OCI-LY1 (cell line): ENCODE measurements around the gene IMMP2L.

ENCODE experiments used
- H2AFZ ChIP-seq: fragments of 200-600 bp; sonication (generic), shearing (Covaris generic); 2 replicates; pipeline ENCODE4 v1.6.0; 2014; ENCODE audit warnings: antibody characterized with exemption, mild to moderate bottlenecking, low read length
- H3F3A ChIP-seq: fragments of 200-600 bp; sonication (generic), shearing (Covaris generic); 2 replicates; pipeline ENCODE4 v1.6.0; 2014; ENCODE audit warnings: mild to moderate bottlenecking, antibody characterized with exemption, low read length, moderate library complexity; ENCODE audit not compliant: insufficient read depth
- H3K27ac ChIP-seq: fragments of 200-600 bp; sonication (generic); 2 replicates; pipeline ENCODE4 v1.5.1; 2014; ENCODE audit warnings: low read length, mixed run types, mild to moderate bottlenecking, low read depth; ENCODE audit not compliant: poor library complexity, severe bottlenecking
- H3K27me3 ChIP-seq: fragments of 200-600 bp; sonication (generic); 2 replicates; pipeline ENCODE4 v1.6.0; 2014; ENCODE audit warnings: antibody characterized with exemption, mild to moderate bottlenecking, low read length, moderate library complexity; ENCODE audit not compliant: insufficient read depth
- H3K36me3 ChIP-seq: fragments of 200-600 bp; sonication (generic); 2 replicates; pipeline ENCODE4 v1.6.1; 2014; ENCODE audit warnings: mild to moderate bottlenecking, antibody characterized with exemption, low read length, moderate library complexity, mixed read lengths; ENCODE audit not compliant: insufficient read depth
- H3K4me1 ChIP-seq: fragments of 200-600 bp; sonication (generic); 2 replicates; pipeline ENCODE4 v1.5.1; 2014; ENCODE audit warnings: mild to moderate bottlenecking, low read length, moderate library complexity; ENCODE audit not compliant: insufficient read depth, severe bottlenecking
- H3K4me2 ChIP-seq: fragments of 200-600 bp; sonication (generic), shearing (Covaris generic); 2 replicates; pipeline ENCODE4 v1.6.1; 2014; ENCODE audit warnings: low read length
- H3K4me3 ChIP-seq: fragments of 200-600 bp; sonication (generic); 2 replicates; pipeline ENCODE4 v1.5.1; 2014; ENCODE audit warnings: low read length, low read depth, mild to moderate bottlenecking, mixed read lengths; ENCODE audit not compliant: poor library complexity, severe bottlenecking
- H3K79me2 ChIP-seq: fragments of 200-600 bp; shearing (Covaris generic); 2 replicates; pipeline ENCODE4 v1.6.1; 2016; ENCODE audit warnings: mixed run types, low read length, mixed read lengths; ENCODE audit not compliant: insufficient read depth
- H3K9ac ChIP-seq: fragments of 200-600 bp; sonication (generic), shearing (Covaris generic); 2 replicates; pipeline ENCODE4 v1.6.1; 2014; ENCODE audit warnings: mild to moderate bottlenecking, low read length, mixed read lengths
- H3K9me2 ChIP-seq: fragments of 200-600 bp; sonication (generic), shearing (Covaris generic); 2 replicates; pipeline ENCODE4 v1.6.1; 2014; ENCODE audit warnings: low read depth, mild to moderate bottlenecking, low read length, mixed read lengths
- H3K9me3 ChIP-seq: fragments of 200-600 bp; shearing (Covaris generic); 2 replicates; pipeline ENCODE4 v1.6.1; 2014; ENCODE audit warnings: low read length, mixed read lengths
- H4K20me1 ChIP-seq: fragments of 200-600 bp; sonication (generic), shearing (Covaris generic); 2 replicates; pipeline ENCODE4 v1.6.0; 2016; ENCODE audit warnings: mild to moderate bottlenecking, low read length; ENCODE audit not compliant: insufficient read depth
- CTCF ChIP-seq: fragments of 200-600 bp; sonication (generic), shearing (Covaris generic); IDR thresholded peaks from 2 replicates; pipeline ENCODE4 v1.5.1; 2017; ENCODE audit warnings: mild to moderate bottlenecking, antibody characterized with exemption, low read length, moderate library complexity, mixed read lengths
- EZH2 ChIP-seq: fragments of 200-600 bp; sonication (generic), shearing (Covaris generic); IDR thresholded peaks from 2 replicates; pipeline ENCODE4 v1.8.0; 2017; ENCODE audit warnings: borderline replicate concordance, mixed run types, mild to moderate bottlenecking, antibody characterized with exemption, low read length, moderate library complexity, mixed read lengths

Gene IMMP2L

GRCh38 chr7:110760341-110760740 is 802.0 kb downstream of the IMMP2L start:
- H4K20me1 ChIP-seq: no peaks in the 10 kb centered on the region
- TF ChIP-seq CTCF: no peak
- no peak for TF ChIP-seq EZH2

GRCh38 chr7:110759069-110759468 is 803.2 kb downstream of the IMMP2L start:
- Histone ChIP-seq H3K27ac (no peak overlapping the region), H3K4me2 (no peak overlapping the region), H3K79me2 (no peaks in the 10 kb centered on the region)

More at GRCh38 chr7:110760341-110760740, 802.0 kb downstream of the IMMP2L start:
- Histone ChIP-seq H3K9me3 (no peaks in the 10 kb centered on the region), H3F3A (no peaks in the 10 kb centered on the region), H3K9me2 (no peaks in the 10 kb centered on the region), H3K4me1 (no peaks in the 10 kb centered on the region), H3K4me2 (no peak overlapping the region), H2AFZ (no peak overlapping the region), H3K27me3 (no peaks in the 10 kb centered on the region), H3K27ac (no peak overlapping the region), H3K4me3 (no peak overlapping the region), H3K79me2 (no peaks in the 10 kb centered on the region), H3K36me3 (no peaks in the 10 kb centered on the region), H3K9ac (no peak overlapping the region)

GRCh38 chr7:110754649-110755048 is 807.6 kb downstream of the IMMP2L start:
- no peaks in the 10 kb centered on the region for H3K27me3 ChIP-seq

More at GRCh38 chr7:110759069-110759468, 803.2 kb downstream of the IMMP2L start:
- H3K9me3 ChIP-seq: no peaks in the 10 kb centered on the region
- H3K27me3 ChIP-seq: no peaks in the 10 kb centered on the region
- no peaks in the 10 kb centered on the region for H3K36me3 ChIP-seq
- H3K4me3 ChIP-seq: no peak overlapping the region
- TF ChIP-seq EZH2 (no peak), CTCF (no peak)
- no peaks in the 10 kb centered on the region for H3K4me1 ChIP-seq
- H2AFZ ChIP-seq: no peak overlapping the region
- H3K9me2 ChIP-seq: no peaks in the 10 kb centered on the region
- H4K20me1 ChIP-seq: no peaks in the 10 kb centered on the region
- no peaks in the 10 kb centered on the region; the same call in 1 of the 2 replicates for H3F3A ChIP-seq
- H3K9ac ChIP-seq: no peak overlapping the region

More at GRCh38 chr7:110754649-110755048, 807.6 kb downstream of the IMMP2L start:
- no peaks in the 10 kb centered on the region; the same call in 1 of the 2 replicates for H3F3A ChIP-seq
- no peak overlapping the region for H3K4me2 ChIP-seq
- H3K36me3 ChIP-seq: no peaks in the 10 kb centered on the region
- H3K27ac ChIP-seq: no peak overlapping the region
- no peaks in the 10 kb centered on the region for H3K79me2 ChIP-seq
- no peaks in the 10 kb centered on the region for H3K4me1 ChIP-seq
- H3K9me3 ChIP-seq: no peaks in the 10 kb centered on the region
- H2AFZ ChIP-seq: no peak overlapping the region
- no peaks in the 10 kb centered on the region for H4K20me1 ChIP-seq
- H3K9ac ChIP-seq: no peak overlapping the region
- no peak overlapping the region for H3K4me3 ChIP-seq
- TF ChIP-seq CTCF (no peak), EZH2 (no peak)
- no peaks in the 10 kb centered on the region for H3K9me2 ChIP-seq
